GM12878 (cell line): ENCODE data around the gene MSANTD2. TPM values are rescaled to one million over a fixed set of nuclear protein-coding genes. Genes with fewer than 3 reads are reported as not detected.

Experiments
- ATAC-seq: fragments of 200-7000 bp; cut with Tn5 transposase; 3 replicates; pipeline ENCODE4 v1.9.1; 2020; ENCODE audit warnings: mild to moderate bottlenecking, moderate library complexity
- BruUV-seq: library from RNA; stranded (reverse); fragments of 400-500 nt; replicated peaks from 2 replicates; lab custom pipeline; 2021; lab: Mats Ljungman, UMichigan
- CTCF ChIA-PET: fragments of 300-600 bp; sonication (Branson Sonifier 250); formaldehyde crosslinking; extraction: SDS; loops from one replicate; lab custom pipeline; 2021; ENCODE audit warnings: inconsistent platforms; lab: Yijun Ruan, JAX
- POLR2A ChIA-PET: fragments of 350-600 bp; formaldehyde crosslinking; extraction: SDS; loops from one replicate; lab custom pipeline; 2021; ENCODE audit warnings: inconsistent platforms; lab: Charles Lee
- RAD21 ChIA-PET: fragments of 300-600 bp; sonication (Branson Sonifier 250); formaldehyde crosslinking; loops from one replicate; lab custom pipeline; 2023; ENCODE audit warnings: antibody characterized with exemption; ENCODE audit not compliant: unreplicated experiment; lab: Charles Lee
- SMC1A ChIA-PET: fragments of 300-600 bp; sonication (Branson Sonifier 250); formaldehyde crosslinking; loops from one replicate; lab custom pipeline; 2023; ENCODE audit not compliant: unreplicated experiment, uncharacterized antibody; lab: Charles Lee
- DNase-seq: peaks from one replicate; pipeline ENCODE4 v3.0.0-alpha.2; 2011; ENCODE audit warnings: low read depth, low spot score
- FAIRE-seq: peaks from 3 replicates; lab custom pipeline; 2011; peaks lifted over from hg19 to GRCh38; lab: Jason Lieb, UNC
- H2AFZ ChIP-seq: 2 replicates; pipeline ENCODE4 v1.6.0; 2011; ENCODE audit warnings: low read depth, low read length, control low read depth; ENCODE audit not compliant: control insufficient read depth
- H3K27ac ChIP-seq: 2 replicates; pipeline ENCODE4 v1.5.1; 2011; ENCODE audit warnings: control low read depth; ENCODE audit not compliant: control insufficient read depth, insufficient read depth
- H3K27me3 ChIP-seq, 2 experiments: replicated peaks in 1 of 2; 2 replicates each; pipeline versions ENCODE4 v1.6.0 to v1.6.1; 2011; ENCODE audit warnings: low read length in 1 of 2; ENCODE audit not compliant: control insufficient read depth in 2 of 2, insufficient read depth in 2 of 2
- H3K36me3 ChIP-seq, 2 experiments: 2 replicates each; pipeline ENCODE4 v1.5.1; 2011; ENCODE audit warnings: low read length in 1 of 2; ENCODE audit not compliant: control insufficient read depth in 2 of 2, insufficient read depth in 2 of 2
- H3K4me1 ChIP-seq: 2 replicates; pipeline ENCODE4 v1.6.1; 2011; ENCODE audit warnings: mild to moderate bottlenecking, low read length, moderate library complexity, mixed read lengths; ENCODE audit not compliant: control insufficient read depth, insufficient read depth
- H3K4me2 ChIP-seq: 2 replicates; pipeline ENCODE4 v1.6.0; 2011; ENCODE audit warnings: control low read depth; ENCODE audit not compliant: control insufficient read depth, insufficient read depth
- H3K4me3 ChIP-seq: fragments of 200-600 bp; sonication (generic); 2 replicates; pipeline ENCODE4 v1.5.1; 2016
- H3K79me2 ChIP-seq: 2 replicates; pipeline ENCODE4 v1.6.0; 2011; ENCODE audit warnings: low read length; ENCODE audit not compliant: control insufficient read depth, insufficient read depth
- H3K9ac ChIP-seq: 2 replicates; pipeline ENCODE4 v1.8.0; 2011; ENCODE audit warnings: low read length, control low read depth, mixed read lengths; ENCODE audit not compliant: control insufficient read depth, insufficient read depth
- H3K9me3 ChIP-seq: replicated peaks from 3 replicates; pipeline ENCODE4 v1.5.1; 2011; ENCODE audit warnings: mild to moderate bottlenecking, low read length; ENCODE audit not compliant: control insufficient read depth, insufficient read depth
- H4K20me1 ChIP-seq: 2 replicates; pipeline ENCODE4 v1.6.0; 2011; ENCODE audit not compliant: control insufficient read depth, insufficient read depth
- CHD2 ChIP-seq: IDR thresholded peaks from 2 replicates; pipeline ENCODE4 v1.6.1; 2011; ENCODE audit warnings: low read depth, low read length, improper control_type of control experiment, borderline replicate concordance
- CREB1 ChIP-seq: IDR thresholded peaks from 2 replicates; pipeline ENCODE4 v1.6.1; 2012; ENCODE audit warnings: low read depth, mild to moderate bottlenecking, inconsistent platforms
- E2F8 ChIP-seq: fragments of 450-650 bp; IDR thresholded peaks from 2 replicates; pipeline ENCODE4 v1.6.1; 2018; ENCODE audit warnings: mild to moderate bottlenecking, low read depth, moderate library complexity; ENCODE audit not compliant: partially characterized antibody
- IKZF1 ChIP-seq: fragments of 450-650 bp; conservative IDR thresholded peaks from 2 replicates; pipeline ENCODE4 v1.6.1; 2017; ENCODE audit warnings: antibody characterized with exemption, mild to moderate bottlenecking
- KLF5 ChIP-seq: fragments of 450-650 bp; IDR thresholded peaks from 2 replicates; pipeline ENCODE4 v1.6.1; 2014; ENCODE audit warnings: mild to moderate bottlenecking; ENCODE audit not compliant: partially characterized antibody
- MTA2 ChIP-seq: fragments of 450-650 bp; IDR thresholded peaks from 2 replicates; pipeline ENCODE4 v1.6.1; 2016; ENCODE audit warnings: low read depth, mild to moderate bottlenecking, moderate library complexity
- STAT1 ChIP-seq: fragments of 450-650 bp; conservative IDR thresholded peaks from 2 replicates; pipeline ENCODE4 v1.6.1; 2014; ENCODE audit warnings: antibody characterized with exemption, mild to moderate bottlenecking
- WGBS: methylation state at CpG from one replicate; pipeline ENCODE4 v1.1.6; 2016; ENCODE audit warnings: low lambda C conversion rate; ENCODE audit not compliant: insufficient replicate concordance, insufficient coverage; ENCODE audit errors: missing lambda C conversion rate; 5-methylcytosine and 5-hydroxymethylcytosine counted together
- in situ Hi-C: fragments of 300-500 bp; cut with MboI; formaldehyde crosslinking; loops from 9 replicates; pipeline ENCODE4 v1.14.3; 2018; ENCODE audit warnings: mixed read lengths
- intact Hi-C: fragments of 100-400 bp; cut with micrococcal nuclease; formaldehyde crosslinking; loops from one replicate; pipeline ENCODE4 v1.14.2; 2022; ENCODE audit not compliant: unreplicated experiment
- polyA plus RNA-seq, 11 experiments: library from polyadenylated mRNA; depleted of rRNA in 4 of 11; unstranded in 6 of 11; stranded (reverse) in 5 of 11; fragments of >200 nt; fragmentation: Nextera tagmentation in 4 of 11; fragmentation: Illumina TruSeq in 1 of 11; extraction: Ambion mirVana in 4 of 11; extraction: Trizol in 1 of 11; gene quantifications; 1 replicate in 1 of 11; 2 replicates in 10 of 11; pipeline versions ENCODE4 v1.2.1 to v1.2.3, GENCODE V29; 2011 to 2016; ENCODE audit warnings: inconsistent platforms in 2 of 11, missing spikeins in 2 of 11, low read depth in 1 of 11
- total RNA-seq, 4 experiments: library from RNA; depleted of rRNA in 3 of 4; stranded (reverse); fragments of >200 nt in 3 of 4; fragmentation: Illumina TruSeq in 1 of 4; extraction: Trizol in 1 of 4; gene quantifications; 2 replicates each; pipeline versions ENCODE4 v1.2.1 to v1.2.3, GENCODE V29; 2013 to 2021
- TF ChIP-seq, protein P1 (sequence below): fragments of 450-650 bp; IDR thresholded peaks from 2 replicates; pipeline ENCODE4 v1.6.1; 2017; ENCODE audit warnings: antibody characterized with exemption, mild to moderate bottlenecking, moderate library complexity
- TF ChIP-seq, protein P2 (sequence below): fragments of 450-650 bp; IDR thresholded peaks from 2 replicates; pipeline ENCODE4 v1.6.1; 2018; ENCODE audit warnings: borderline replicate concordance, mild to moderate bottlenecking; ENCODE audit not compliant: partially characterized antibody

The MSANTD2 gene
- total and polyA plus RNA-seq, 10 of the 15 experiments (the other 5 are each of a cell fraction or from before 2014, with no cell fraction given) = 3.0 to 12.4 (median 8.0) TPM

DNA sequence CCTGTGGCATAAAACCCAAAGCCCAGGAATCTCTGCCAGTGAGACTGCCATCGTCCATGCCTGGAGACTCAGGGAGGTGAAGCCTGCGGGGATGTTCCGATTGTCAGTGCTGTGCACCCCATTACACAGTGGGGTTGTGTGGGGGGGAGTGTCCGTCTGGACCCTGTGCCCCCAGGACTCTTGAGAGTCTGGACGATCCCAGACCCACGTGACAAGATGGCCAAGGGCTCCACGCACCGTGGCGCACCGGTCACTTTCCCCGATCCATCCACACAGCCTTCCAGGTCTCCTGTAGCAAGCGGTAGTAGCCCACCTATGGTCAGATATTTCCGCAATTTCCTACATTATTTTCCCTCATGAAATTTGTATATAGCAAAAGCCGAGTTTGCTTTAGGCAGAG lies 81.4 kb downstream of the MSANTD2 start:
- Histone ChIP-seq H3K36me3 (no peaks in the 10 kb centered on the region), H2AFZ (no peak overlapping the region), H3K27me3 (peaks cover 0 to 13% of the 10 kb centered on the region in 2 experiments; a peak in 2 of 4 replicates), H3K9ac (no peak overlapping the region), H3K27ac (no peak overlapping the region), H3K79me2 (no peaks in the 10 kb centered on the region), H3K4me3 (no peak overlapping the region), H4K20me1 (no peaks in the 10 kb centered on the region), H3K4me1 (no peaks in the 10 kb centered on the region; the same call in 1 of the 2 replicates), H3K9me3 (no peaks in the 10 kb centered on the region), H3K4me2 (no peak overlapping the region)
- intact Hi-C loops (no loop called here), in situ Hi-C loops (no loop called here)
- BruUV-seq = no TSS peak
- SMC1A ChIA-PET = interaction anchor here (1.1 to 1.5 kb wide), 2 partner anchors 9 to 28 kb away, joined by 3 to 4 read pairs; no protein-coding TSS in a partner anchor
- POLR2A ChIA-PET = no interaction called here
- 53% methylated on average over 14 of the region's 14 CpGs for WGBS
- no peak for ATAC-seq
- CTCF ChIA-PET = interaction anchor here (1.3 kb wide), 1 partner anchor 42 kb away, joined by 5 read pairs; no protein-coding TSS in a partner anchor
- no peak for FAIRE-seq
- RAD21 ChIA-PET = no interaction called here
- no peak for TF ChIP-seq IKZF1
- TF ChIP-seq, protein P1, sequence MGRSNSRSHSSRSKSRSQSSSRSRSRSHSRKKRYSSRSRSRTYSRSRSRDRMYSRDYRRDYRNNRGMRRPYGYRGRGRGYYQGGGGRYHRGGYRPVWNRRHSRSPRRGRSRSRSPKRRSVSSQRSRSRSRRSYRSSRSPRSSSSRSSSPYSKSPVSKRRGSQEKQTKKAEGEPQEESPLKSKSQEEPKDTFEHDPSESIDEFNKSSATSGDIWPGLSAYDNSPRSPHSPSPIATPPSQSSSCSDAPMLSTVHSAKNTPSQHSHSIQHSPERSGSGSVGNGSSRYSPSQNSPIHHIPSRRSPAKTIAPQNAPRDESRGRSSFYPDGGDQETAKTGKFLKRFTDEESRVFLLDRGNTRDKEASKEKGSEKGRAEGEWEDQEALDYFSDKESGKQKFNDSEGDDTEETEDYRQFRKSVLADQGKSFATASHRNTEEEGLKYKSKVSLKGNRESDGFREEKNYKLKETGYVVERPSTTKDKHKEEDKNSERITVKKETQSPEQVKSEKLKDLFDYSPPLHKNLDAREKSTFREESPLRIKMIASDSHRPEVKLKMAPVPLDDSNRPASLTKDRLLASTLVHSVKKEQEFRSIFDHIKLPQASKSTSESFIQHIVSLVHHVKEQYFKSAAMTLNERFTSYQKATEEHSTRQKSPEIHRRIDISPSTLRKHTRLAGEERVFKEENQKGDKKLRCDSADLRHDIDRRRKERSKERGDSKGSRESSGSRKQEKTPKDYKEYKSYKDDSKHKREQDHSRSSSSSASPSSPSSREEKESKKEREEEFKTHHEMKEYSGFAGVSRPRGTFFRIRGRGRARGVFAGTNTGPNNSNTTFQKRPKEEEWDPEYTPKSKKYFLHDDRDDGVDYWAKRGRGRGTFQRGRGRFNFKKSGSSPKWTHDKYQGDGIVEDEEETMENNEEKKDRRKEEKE = no peak
- TF ChIP-seq E2F8 = no peak
- TF ChIP-seq, protein P2, sequence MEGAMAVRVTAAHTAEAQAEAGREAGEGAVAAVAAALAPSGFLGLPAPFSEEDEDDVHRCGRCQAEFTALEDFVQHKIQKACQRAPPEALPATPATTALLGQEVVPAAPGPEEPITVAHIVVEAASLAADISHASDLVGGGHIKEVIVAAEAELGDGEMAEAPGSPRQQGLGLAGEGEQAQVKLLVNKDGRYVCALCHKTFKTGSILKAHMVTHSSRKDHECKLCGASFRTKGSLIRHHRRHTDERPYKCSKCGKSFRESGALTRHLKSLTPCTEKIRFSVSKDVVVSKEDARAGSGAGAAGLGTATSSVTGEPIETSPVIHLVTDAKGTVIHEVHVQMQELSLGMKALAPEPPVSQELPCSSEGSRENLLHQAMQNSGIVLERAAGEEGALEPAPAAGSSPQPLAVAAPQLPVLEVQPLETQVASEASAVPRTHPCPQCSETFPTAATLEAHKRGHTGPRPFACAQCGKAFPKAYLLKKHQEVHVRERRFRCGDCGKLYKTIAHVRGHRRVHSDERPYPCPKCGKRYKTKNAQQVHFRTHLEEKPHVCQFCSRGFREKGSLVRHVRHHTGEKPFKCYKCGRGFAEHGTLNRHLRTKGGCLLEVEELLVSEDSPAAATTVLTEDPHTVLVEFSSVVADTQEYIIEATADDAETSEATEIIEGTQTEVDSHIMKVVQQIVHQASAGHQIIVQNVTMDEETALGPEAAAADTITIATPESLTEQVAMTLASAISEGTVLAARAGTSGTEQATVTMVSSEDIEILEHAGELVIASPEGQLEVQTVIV = no peak
- no peak for TF ChIP-seq CREB1
- TF ChIP-seq KLF5 = no peak
- TF ChIP-seq CHD2 = no peak
- TF ChIP-seq MTA2 = no peak
- TF ChIP-seq STAT1 = no peak
- no peak for DNase-seq
